ENCODE measurements around the gene MED1.
"Not testable (repeated sequence)": the region's sequence is repeated elsewhere in the genome, so short reads cannot be mapped to it uniquely, and the experiment has no call there.

Gene MED1, protein sequence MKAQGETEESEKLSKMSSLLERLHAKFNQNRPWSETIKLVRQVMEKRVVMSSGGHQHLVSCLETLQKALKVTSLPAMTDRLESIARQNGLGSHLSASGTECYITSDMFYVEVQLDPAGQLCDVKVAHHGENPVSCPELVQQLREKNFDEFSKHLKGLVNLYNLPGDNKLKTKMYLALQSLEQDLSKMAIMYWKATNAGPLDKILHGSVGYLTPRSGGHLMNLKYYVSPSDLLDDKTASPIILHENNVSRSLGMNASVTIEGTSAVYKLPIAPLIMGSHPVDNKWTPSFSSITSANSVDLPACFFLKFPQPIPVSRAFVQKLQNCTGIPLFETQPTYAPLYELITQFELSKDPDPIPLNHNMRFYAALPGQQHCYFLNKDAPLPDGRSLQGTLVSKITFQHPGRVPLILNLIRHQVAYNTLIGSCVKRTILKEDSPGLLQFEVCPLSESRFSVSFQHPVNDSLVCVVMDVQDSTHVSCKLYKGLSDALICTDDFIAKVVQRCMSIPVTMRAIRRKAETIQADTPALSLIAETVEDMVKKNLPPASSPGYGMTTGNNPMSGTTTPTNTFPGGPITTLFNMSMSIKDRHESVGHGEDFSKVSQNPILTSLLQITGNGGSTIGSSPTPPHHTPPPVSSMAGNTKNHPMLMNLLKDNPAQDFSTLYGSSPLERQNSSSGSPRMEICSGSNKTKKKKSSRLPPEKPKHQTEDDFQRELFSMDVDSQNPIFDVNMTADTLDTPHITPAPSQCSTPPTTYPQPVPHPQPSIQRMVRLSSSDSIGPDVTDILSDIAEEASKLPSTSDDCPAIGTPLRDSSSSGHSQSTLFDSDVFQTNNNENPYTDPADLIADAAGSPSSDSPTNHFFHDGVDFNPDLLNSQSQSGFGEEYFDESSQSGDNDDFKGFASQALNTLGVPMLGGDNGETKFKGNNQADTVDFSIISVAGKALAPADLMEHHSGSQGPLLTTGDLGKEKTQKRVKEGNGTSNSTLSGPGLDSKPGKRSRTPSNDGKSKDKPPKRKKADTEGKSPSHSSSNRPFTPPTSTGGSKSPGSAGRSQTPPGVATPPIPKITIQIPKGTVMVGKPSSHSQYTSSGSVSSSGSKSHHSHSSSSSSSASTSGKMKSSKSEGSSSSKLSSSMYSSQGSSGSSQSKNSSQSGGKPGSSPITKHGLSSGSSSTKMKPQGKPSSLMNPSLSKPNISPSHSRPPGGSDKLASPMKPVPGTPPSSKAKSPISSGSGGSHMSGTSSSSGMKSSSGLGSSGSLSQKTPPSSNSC (N-terminal part only)

DNA sequence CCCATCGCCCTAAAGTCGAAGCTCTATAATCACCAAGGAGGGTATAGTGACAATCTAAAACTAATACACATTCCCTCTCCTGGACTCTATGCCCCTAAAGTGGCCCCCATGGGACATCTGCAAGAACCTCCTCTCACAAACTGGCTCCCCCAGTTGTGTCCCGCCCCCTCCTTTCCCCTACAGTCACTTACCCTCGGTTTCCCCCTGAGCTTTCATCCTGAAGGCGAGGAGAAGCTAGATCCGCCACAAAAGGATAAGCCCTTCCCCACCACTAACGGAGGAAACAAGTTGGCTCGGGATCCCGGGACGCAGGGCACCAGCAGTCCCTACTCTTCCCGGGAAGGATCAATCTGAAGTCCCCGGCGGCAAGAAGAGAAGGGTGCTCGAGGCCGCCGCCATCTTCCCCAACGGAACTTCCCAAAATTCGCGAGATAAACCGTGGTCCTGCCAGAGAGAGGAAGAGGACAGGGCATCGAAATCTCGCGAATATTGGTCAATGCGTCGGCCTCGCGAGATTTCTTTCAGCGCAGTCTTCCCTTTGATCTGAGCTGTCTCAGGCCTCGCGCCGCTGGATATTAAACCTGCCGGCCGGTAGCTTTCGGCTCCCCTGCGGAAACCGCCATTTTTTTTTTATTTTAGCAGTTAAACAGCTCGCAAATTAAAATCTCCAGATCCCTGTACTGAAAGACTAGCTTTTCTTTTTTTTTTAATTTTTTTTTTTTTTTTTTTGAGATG lies at the start of gene MED1:
Gene MED1 (minus strand): TSS at position 417 of the 735 bp plus-strand sequence. CDS start 201 bp downstream, at position 216.
- DNase-seq, result peak; percentile 14

DNA sequence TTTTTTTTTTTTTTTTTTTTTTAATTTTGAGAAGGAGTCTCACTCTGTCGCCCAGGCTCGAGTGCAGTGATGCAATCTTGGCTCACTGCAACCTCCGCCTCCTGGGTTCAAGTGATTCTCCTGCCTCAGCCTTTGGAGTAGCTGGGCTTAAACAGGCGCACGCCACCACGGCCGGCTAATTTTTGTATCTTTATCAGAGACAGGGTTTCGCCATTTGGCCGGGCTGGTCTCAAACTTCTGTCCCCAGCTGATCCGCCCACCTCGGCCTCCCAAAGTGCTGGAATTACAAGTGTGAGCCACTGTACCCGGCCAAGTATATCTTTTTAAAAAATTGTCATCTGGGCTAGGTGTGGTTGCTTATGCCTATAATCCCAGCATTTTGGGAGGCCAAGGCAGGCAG lies 45.9 kb upstream of the MED1 start:
- DNase-seq, result not testable (repeated sequence)

DNA sequence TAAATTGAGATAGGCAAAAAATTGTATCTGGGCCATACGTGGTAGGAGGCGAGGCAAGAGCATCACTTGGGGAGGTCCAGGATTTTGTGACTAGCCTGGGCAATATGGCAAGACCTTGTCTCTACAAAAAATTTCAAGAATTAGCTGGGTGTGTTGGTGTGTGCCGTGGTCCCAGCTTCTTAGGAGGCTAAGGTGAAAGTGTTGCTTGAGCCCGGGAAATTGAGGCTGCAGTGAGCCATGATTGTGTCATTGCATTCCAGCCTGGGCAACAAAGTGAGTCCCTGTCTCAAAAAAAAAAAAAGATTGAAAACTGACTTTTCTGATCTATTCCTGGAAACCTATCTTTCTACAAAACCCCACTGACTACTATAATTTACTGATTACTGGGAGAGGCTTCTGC lies 36.9 kb upstream of the MED1 start:
- no peak for DNase-seq

DNA sequence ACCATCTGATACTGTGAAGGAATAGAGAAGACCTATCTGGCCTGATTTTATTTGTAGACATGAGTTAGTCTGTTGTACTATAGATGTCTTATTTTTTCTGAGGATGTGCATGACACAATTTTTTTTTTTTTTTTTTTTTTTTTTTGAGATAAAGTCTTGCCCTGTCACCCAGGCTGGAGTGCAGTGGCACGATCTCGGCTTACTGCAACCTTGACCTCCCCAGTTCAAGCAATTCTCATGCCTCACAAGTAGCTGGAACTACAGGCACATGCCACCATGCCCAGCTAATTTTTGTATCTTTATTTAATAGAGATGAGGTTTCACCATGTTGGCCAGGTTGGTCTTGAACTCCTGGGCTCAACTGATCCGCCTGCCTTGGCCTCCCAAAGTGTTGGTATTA lies 36.4 kb upstream of the MED1 start:
- DNase-seq, result not testable (repeated sequence)

DNA sequence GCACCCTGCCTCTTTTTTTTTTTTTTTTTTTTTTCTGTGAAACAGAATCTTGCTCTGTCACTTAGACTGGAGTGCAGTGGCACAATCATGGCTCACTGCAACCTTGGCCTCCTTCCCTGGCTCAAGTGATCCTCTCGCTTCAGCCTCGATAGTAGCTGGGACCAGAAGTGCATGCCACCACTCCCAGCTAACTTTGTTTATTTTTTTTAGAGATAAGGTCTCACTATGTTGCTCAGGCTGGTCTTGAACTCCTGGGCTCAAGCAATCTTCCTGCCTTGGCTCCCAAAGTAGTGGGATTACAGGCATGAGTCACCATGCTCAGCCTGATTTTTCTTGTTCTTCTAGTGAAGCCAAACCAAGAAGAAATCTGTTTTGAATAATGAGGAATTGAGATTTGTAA lies 35.2 kb upstream of the MED1 start:
- no peak for DNase-seq

DNA sequence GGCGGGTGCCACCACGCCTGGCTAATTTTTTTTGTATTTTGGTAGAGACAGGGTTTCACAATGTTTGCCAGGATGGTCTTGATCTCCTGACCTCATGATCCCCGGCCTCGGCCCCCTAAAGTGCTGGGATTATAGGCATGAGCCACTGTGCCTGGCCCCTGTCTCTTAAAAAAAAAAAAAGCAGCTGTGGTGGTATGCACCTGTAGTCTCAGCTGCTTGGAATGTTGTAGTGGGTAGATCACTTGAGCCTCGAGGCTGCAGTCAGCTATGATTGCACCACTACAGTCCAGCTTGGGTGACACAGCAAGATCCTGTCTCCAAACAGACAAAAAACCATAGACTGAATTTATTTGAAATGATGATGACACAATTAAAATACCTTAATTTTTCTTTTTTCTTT lies 34.5 kb upstream of the MED1 start:
- DNase-seq, result no peak

DNA sequence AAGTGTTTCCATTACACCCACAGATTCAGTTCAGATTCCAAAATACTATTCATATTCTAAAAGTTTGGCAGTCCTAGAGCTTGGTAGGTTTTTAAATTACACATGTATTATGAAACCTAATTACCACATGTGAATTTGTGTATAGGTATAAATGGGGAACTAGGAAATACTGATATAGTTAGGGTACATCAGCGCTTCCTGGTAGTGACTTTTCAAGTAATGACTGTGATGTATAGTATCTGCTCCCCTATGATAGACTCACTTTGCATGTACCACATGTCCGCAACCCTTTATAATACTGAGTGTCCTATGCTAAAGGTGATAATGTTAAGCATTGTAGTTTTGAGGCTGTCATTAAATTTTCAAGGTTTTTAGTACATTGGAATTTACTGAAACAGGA lies 33.1 kb upstream of the MED1 start:
- DNase-seq, result no peak

DNA sequence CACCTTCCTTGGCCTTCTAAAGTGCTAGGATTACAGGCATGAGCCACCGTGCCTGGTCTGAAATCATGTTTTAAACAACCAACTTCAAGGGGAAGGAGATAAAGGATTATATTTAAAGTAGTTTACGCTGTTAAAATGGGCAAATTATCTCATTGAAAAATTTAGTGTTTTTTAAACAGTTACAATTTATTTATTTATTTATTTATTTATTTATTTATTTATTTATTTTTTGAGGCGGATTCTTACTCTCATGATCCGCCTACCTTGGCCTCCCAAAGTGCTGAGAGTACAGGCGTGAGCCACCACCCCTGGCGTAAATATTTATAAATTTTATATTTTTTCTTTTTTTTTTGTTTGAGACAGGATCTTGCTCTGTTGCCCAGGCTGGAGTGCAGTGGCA lies 32.4 kb upstream of the MED1 start:
- DNase-seq, result no peak

DNA sequence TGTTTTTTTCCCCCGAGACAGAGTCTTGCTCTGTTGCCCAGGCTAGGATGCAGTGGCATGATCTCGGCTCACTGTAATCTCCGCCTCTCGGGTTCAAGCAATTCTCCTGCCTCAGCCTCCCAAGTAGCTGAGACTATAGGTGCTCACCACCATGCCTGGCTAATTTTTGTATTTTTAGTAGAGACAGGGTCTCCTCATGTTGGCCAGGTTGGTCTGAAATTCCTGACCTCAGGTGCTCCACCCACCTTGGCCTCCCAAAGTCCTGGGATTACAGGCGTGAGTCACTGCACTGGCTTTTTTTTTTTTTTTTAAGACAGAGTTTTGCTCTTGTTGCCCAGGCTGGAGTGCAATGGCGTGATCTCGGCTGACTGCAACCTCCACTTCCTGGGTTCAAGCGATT lies 28.6 kb upstream of the MED1 start:
- DNase-seq, result not testable (repeated sequence)

DNA sequence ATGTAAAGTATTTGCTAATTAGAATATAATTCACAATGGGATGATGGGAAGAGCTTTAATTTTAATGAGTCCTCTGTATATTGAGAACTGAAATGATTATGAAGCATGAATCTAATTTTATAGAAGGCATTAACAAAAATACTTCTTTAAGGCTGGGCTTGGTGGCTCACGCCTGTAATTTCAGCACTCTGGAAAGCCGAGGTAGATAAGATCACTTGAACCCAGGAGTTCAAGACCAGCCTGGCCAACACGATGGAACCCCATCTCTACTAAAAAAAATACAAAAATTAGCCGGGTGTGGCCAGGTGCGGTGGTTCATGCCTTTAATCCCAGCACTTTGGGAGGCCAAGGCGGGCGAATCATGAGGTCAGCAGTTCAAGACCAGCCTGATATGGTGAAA lies 22.2 kb upstream of the MED1 start:
- no peak for DNase-seq

DNA sequence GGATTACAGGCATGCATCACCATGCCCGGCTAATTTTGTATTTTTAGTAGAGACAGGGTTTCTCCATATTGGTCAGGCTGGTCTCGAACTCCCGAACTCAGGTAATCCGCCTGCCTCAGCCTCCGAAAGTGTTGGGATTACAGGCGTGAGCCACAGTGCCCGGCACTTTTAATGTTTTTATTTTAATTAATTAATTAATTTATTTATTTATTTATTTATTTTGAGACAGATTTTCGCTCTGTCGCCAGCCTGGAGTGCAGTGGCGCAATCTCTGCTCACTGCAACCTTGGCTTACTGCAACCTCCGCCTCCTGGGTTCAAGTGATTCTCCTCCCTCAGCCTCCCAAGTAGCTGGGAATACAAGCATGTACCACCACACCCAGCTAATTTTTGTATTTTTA lies 17.5 kb upstream of the MED1 start:
- not testable (repeated sequence) for DNase-seq

DNA sequence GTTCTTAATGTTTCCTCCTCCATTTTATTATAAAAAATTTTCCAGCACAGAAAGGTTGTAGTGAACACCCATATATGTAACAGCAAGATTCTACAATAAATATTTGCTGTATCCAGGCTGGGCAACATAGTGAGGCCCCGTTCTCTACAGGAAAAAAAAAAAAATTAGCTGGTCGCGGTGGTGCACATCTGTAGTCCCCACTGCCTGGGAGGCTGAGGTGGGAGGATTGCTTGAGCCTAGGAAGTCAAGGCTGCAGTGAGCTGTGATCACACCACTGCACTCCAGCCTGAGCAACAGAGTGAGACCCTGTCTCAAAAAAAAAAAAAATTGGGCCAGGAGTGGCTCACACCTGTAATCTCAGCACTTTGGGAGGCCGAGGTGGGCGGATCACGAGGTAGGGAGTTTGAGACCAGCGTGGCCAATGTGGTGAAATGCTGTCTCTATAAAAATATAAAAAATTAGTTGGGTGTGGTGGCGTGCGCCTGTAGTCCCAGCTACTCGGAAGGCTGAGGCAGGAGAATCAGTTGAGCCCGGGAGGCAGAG lies 13.6 kb upstream of the MED1 start:
- not testable (repeated sequence) for DNase-seq

DNA sequence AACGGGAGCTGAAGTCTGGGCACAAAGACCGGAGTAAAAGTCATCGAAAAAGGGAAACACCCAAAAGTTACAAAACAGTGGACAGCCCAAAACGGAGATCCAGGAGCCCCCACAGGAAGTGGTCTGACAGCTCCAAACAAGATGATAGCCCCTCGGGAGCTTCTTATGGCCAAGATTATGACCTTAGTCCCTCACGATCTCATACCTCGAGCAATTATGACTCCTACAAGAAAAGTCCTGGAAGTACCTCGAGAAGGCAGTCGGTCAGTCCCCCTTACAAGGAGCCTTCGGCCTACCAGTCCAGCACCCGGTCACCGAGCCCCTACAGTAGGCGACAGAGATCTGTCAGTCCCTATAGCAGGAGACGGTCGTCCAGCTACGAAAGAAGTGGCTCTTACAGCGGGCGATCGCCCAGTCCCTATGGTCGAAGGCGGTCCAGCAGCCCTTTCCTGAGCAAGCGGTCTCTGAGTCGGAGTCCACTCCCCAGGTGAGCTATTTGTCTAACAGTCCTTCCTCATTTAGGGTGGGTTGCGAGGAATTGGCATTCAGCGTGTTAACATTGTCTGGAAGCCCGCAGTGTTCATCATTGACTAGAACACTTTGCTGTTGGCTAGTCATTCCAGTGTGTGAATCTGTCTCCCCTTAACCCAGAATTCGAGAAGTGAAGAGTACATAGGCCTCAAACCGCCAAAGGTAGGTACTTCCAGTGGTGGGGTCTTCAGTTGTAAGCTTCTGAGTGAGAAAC lies 11.7 kb upstream of the MED1 start:
- DNase-seq, result no peak

DNA sequence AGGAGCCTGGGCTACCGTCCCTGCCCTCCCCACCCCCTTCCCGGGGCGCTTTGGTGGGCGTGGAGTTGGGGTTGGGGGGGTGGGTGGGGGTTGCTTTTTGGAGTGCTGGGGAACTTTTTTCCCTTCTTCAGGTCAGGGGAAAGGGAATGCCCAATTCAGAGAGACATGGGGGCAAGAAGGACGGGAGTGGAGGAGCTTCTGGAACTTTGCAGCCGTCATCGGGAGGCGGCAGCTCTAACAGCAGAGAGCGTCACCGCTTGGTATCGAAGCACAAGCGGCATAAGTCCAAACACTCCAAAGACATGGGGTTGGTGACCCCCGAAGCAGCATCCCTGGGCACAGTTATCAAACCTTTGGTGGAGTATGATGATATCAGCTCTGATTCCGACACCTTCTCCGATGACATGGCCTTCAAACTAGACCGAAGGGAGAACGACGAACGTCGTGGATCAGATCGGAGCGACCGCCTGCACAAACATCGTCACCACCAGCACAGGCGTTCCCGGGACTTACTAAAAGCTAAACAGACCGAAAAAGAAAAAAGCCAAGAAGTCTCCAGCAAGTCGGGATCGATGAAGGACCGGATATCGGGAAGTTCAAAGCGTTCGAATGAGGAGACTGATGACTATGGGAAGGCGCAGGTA lies 11.0 kb upstream of the MED1 start:
- no peak for DNase-seq

DNA sequence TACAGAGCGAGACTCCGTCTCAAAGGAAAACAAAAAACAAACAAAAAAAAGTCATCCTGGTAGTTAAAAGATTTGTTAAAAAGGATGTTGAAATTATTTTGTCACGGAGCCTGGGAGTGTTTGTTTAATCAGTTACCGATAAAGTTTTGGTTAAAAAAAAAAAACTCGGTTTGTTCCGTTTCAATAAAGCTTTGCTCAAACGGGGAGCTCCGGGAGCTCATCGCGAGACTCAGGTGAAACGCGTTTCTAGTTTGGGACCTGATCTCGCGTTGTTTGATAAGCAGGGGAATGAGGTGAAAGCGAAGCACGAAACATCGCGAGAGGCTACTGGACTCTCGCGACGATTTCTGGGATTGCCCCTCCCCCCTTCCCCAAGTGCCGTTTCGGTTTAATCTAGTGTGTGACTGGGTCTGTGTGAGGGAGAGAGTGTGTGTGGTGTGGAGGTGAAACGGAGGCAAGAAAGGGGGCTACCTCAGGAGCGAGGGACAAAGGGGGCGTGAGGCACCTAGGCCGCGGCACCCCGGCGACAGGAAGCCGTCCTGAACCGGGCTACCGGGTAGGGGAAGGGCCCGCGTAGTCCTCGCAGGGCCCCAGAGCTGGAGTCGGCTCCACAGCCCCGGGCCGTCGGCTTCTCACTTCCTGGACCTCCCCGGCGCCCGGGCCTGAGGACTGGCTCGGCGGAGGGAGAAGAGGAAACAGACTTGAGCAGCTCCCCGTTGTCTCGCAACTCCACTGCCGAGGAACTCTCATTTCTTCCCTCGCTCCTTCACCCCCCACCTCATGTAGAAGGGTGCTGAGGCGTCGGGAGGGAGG lies 10.3 kb upstream of the MED1 start, which contains the start of gene CDK12:
Gene CDK12 (plus strand): TSS at position 374 of the 813 bp plus-strand sequence. CDS start 586 bp downstream, outside the sequence.
- no peak for DNase-seq

DNA sequence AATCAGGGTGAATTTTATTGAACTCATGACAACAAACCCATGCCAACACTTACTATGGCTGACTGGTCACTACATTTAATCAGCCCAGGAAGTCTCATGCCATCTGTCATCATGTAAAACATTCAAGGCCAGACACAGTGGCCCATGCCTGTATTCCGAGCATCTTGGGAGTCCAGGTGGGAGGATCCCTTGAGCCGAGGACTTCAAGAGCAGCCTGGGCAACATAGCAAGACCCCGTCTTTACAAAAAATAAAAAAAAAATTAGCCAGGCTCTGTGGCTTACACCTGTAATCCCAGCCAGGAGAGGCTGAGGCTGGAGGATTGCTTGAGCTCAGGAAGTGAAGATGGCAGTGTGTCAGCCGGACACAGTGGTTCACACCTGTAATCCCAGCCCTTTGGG lies 4.9 kb upstream of the MED1 start:
- no peak for DNase-seq

DNA sequence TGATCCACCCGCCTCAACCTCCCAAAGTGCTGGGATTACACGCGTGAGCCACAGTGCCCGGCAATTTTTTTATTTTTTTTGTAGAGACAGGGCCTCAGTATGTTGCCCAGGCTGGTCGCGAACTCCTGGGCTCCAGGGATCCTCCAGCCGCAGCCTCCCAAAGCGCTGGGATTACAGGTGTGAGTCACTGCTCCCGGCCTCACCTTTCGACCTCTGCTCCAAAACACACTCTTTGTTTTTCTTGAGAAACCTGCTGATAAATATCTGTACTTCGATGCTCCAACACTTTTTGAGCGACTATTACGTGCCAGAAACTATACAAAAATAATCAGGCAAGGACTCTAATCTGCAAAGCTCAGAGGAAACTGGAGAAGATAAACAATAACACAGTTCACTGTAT lies 1.0 kb downstream of the MED1 start:
- DNase-seq, result no peak

DNA sequence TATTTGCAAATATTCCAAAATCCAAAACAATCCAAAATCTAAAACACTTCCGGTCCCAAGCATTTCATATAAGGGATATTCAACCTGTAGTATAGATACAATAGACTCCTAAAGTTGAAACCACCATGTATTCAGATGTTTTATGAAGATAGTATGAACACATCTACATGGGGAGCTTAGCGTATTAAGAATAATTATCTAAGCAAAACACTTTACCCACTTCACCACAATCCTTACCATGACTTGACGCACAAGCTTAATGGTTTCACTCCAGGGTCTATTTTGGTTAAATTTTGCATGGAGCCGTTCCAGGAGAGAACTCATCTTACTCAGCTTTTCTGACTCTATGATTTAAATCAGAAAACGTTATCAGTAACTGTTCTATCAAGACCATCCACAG lies 3.5 kb downstream of the MED1 start:
- no peak for DNase-seq

DNA sequence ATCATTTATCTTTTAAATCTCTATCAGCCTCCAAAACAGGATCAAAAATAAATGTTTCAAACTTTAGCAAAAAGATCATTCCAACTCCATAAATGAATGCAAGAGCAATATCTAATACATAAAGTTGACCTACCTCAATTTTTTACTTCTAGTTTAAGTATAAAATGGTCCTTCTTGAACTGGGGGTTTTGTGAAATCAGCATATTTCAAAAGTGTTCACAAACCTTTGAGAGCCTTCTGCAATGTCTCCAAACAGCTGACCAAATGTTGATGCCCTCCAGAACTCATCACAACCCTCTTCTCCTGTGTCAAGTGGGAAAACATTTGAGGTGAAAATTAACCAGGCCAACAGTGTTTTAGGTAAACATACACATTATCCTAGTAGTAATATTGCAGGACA lies 7.7 kb downstream of the MED1 start:
- DNase-seq, result no peak

DNA sequence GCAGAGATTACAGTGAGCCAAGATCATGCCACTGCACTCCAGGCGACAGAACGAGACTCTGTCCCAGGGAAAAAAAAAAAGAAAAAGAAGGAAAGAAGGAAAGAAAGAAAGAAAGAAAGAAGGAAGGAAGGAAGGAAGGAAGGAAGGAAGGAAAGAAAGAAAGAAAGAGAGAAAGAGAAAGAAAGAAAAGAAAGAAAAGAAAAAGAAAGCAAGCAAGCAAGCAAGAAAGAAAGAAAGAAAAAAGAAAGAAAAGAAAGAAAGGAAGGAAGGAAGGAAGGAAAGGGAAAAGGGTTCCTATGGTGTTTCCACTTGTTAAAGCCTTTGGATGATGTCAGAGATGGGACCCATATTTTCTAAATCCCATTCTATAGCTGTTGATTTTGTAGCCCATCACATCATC lies 11.2 kb downstream of the MED1 start:
- DNase-seq, result not testable (repeated sequence)

All from cortex of kidney (tissue), 1 donor.